Naive thymus-derived CD4-positive, alpha-beta T cell (primary cell): ENCODE measurements around the gene ZNF800. TPM values are rescaled to one million over a fixed set of nuclear protein-coding genes. Genes with fewer than 3 reads are reported as not detected.

Source experiments
- ATAC-seq: fragments of 150-1000 bp; cut with Tn5 transposase; 2 replicates; pipeline ENCODE4 v1.10.0; 2021; ENCODE audit warnings: mild to moderate bottlenecking, moderate library complexity
- CTCF ChIA-PET: fragments of 350-600 bp; sonication (Branson Sonifier 250); formaldehyde crosslinking; loops from one replicate; lab custom pipeline; 2021; ENCODE audit warnings: antibody characterized with exemption; lab: Charles Lee
- POLR2A ChIA-PET: fragments of 350-600 bp; sonication (Branson Sonifier 250); formaldehyde crosslinking; loops from one replicate; lab custom pipeline; 2021; ENCODE audit warnings: antibody characterized with exemption, inconsistent platforms; lab: Charles Lee
- DNase-seq, 9 donors: peaks; one replicate each; pipeline versions ENCODE4 v3.0.0 to v3.0.0-alpha.2; 2020 to 2022; ENCODE audit warnings: mixed read lengths in 1 of 9
- H3K27ac ChIP-seq: one replicate; pipeline ENCODE4 v1.7.0; 2013; ENCODE audit warnings: mild to moderate bottlenecking, low read depth, low read length, moderate library complexity
- H3K27me3 ChIP-seq, 2 donors: one replicate each; pipeline ENCODE4 v1.7.0; 2013; ENCODE audit warnings: low read length in 2 of 2, mild to moderate bottlenecking in 2 of 2, moderate library complexity in 2 of 2; ENCODE audit not compliant: control insufficient read depth in 2 of 2, insufficient read depth in 2 of 2
- H3K36me3 ChIP-seq, 3 experiments: 1 replicate in 2 of 3; 2 replicates in 1 of 3; pipeline ENCODE4 v1.7.0; 2013; ENCODE audit warnings: low read length in 3 of 3, mild to moderate bottlenecking in 3 of 3, moderate library complexity in 1 of 3; ENCODE audit not compliant: insufficient read depth in 3 of 3, control insufficient read depth in 2 of 3
- H3K4me1 ChIP-seq, 2 donors: one replicate each; pipeline ENCODE4 v1.7.0; 2013; ENCODE audit warnings: low read length in 2 of 2, mild to moderate bottlenecking in 2 of 2, moderate library complexity in 1 of 2; ENCODE audit not compliant: control insufficient read depth in 2 of 2, insufficient read depth in 2 of 2
- H3K4me3 ChIP-seq: 2 replicates; pipeline ENCODE4 v1.7.0; 2013; ENCODE audit warnings: mild to moderate bottlenecking, low read length
- H3K9me3 ChIP-seq, 3 experiments: 1 replicate in 2 of 3; 2 replicates in 1 of 3; pipeline ENCODE4 v1.7.0; 2013; ENCODE audit warnings: low read length in 3 of 3; ENCODE audit not compliant: control insufficient read depth in 2 of 3
- H3K27ac Mint-ChIP-seq, 9 donors: one replicate each; pipeline ENCODE4 v1.8.0; 2020 to 2022; ENCODE audit warnings: mixed read lengths in 9 of 9, mild to moderate bottlenecking in 8 of 9, moderate library complexity in 5 of 9, inconsistent platforms in 2 of 9
- H3K27me3 Mint-ChIP-seq, 5 donors: one replicate each; pipeline ENCODE4 v1.8.0; 2021 to 2022; ENCODE audit warnings: mixed read lengths in 5 of 5, mild to moderate bottlenecking in 1 of 5
- H3K36me3 Mint-ChIP-seq, 5 donors: one replicate each; pipeline ENCODE4 v1.8.0; 2020 to 2022; ENCODE audit warnings: mixed read lengths in 5 of 5, mild to moderate bottlenecking in 3 of 5, inconsistent platforms in 1 of 5
- H3K4me1 Mint-ChIP-seq, 7 donors: one replicate each; pipeline ENCODE4 v1.8.0; 2020 to 2022; ENCODE audit warnings: mixed read lengths in 7 of 7, mild to moderate bottlenecking in 3 of 7, inconsistent platforms in 1 of 7
- H3K4me3 Mint-ChIP-seq, 10 donors: one replicate each; pipeline ENCODE4 v1.8.0; 2020 to 2022; ENCODE audit warnings: mild to moderate bottlenecking in 10 of 10, mixed read lengths in 10 of 10, moderate library complexity in 6 of 10, inconsistent platforms in 2 of 10
- H3K9me3 Mint-ChIP-seq, 11 donors: one replicate each; pipeline ENCODE4 v1.8.0; 2020 to 2022; ENCODE audit warnings: mixed read lengths in 11 of 11, mild to moderate bottlenecking in 4 of 11, inconsistent platforms in 1 of 11, moderate library complexity in 1 of 11
- intact Hi-C, 2 donors: fragments of 100-400 bp; cut with micrococcal nuclease; formaldehyde crosslinking; loops; one replicate each; pipeline ENCODE4 v1.15.1; 2023
- polyA plus RNA-seq, 2 donors: library from polyadenylated mRNA; unstranded; fragments of 300-500 nt; fragmentation: Illumina TruSeq; gene quantifications; one replicate each; pipeline ENCODE4 v1.2.3, GENCODE V29; 2021
- total RNA-seq, 6 experiments: library from RNA in 5 of 6; stranded (reverse) in 5 of 6; gene quantifications; 1 replicate in 5 of 6; 2 replicates in 1 of 6; pipeline ENCODE4 v1.2.3 and lab custom pipeline; 2021 to 2026

ZNF800 gene
- total and polyA plus RNA-seq, 7 experiments from 2014 or later = 43.3 to 71.9 (median 61.4) TPM

DNA sequence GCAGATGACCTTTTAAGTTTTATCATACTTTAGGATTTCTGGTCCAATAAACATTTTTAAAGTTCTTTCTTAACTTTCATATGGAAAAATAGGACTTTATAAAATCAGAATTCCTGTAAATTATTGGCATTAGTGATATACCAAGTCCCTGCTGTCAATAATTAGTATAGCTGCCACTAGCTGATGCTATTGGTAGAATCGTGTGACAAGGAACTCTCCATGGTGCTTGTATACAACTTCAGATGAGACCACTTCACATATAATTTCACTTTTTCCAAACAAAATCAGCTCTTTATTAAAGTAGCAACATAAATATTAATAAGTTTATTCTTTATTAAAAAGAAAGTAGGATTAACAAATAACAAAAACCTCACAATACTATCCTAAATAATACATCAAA is 49.9 kb downstream of the ZNF800 start:
- Histone ChIP-seq H3K4me3 (no peak overlapping the region), H3K27ac (no peak overlapping the region), H3K4me1 (no peaks in the 10 kb centered on the region), H3K36me3 (no peaks in the 10 kb centered on the region), H3K27me3 (no peaks in the 10 kb centered on the region), H3K9me3 (no peaks in the 10 kb centered on the region)
- POLR2A ChIA-PET = interaction anchor here (1.0 kb wide), 1 partner anchor 50 kb away, joined by 3 read pairs; the partner anchor contains the start of gene ZNF800
- no peak for ATAC-seq
- H3K27me3 Mint-ChIP-seq = peaks cover 0 to 25% (median 12%) of the 10 kb centered on the region in 5 donors
- peaks cover 4 to 21% (median 17%) of the 10 kb centered on the region in 7 donors for H3K4me1 Mint-ChIP-seq
- CTCF ChIA-PET = no interaction called here
- peaks cover 0 to 7% (median 4%) of the 10 kb centered on the region in 5 donors for H3K36me3 Mint-ChIP-seq
- intact Hi-C loops = no loop called here
- no peak overlapping the region for H3K27ac Mint-ChIP-seq
- peaks cover 0 to 5% (median 0%) of the 10 kb centered on the region in 11 donors for H3K9me3 Mint-ChIP-seq
- no peak overlapping the region for H3K4me3 Mint-ChIP-seq
- no peak for DNase-seq

DNA sequence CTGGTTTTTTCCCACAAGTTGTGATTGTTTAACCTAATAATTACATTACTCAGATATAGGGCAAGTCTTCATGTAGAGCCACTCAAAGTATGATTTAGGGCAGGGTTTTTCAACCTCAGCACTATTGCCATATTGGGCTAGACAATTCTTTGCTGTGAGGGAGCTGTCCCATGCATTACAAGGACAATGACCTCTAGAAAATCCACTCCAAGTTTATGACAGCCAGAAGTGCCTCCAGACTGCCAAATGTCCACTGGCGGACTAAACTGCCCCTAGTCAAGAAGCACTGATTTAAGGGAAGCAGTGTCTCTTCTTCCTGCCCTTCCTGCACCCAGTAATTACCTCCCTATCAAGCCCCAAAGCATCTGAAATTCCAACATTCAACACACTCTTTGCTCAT is 54.4 kb downstream of the ZNF800 start:
- Mint-ChIP-seq H3K36me3 (peaks cover 0 to 5% (median 0%) of the 10 kb centered on the region in 5 donors), H3K4me3 (no peak overlapping the region), H3K9me3 (peaks cover 0 to 5% (median 0%) of the 10 kb centered on the region in 11 donors), H3K27ac (no peak overlapping the region), H3K27me3 (peaks cover 5 to 37% (median 16%) of the 10 kb centered on the region in 5 donors), H3K4me1 (peaks cover 0 to 5% (median 0%) of the 10 kb centered on the region in 7 donors)
- Histone ChIP-seq H3K27ac (no peak overlapping the region), H3K36me3 (no peaks in the 10 kb centered on the region), H3K4me1 (no peaks in the 10 kb centered on the region), H3K4me3 (no peak overlapping the region), H3K9me3 (no peaks in the 10 kb centered on the region), H3K27me3 (no peaks in the 10 kb centered on the region)
- no peak for DNase-seq
- ChIA-PET CTCF (interaction anchor here (0.7 to 1.1 kb wide), 2 partner anchors 10 to 319 kb away, joined by 3 to 4 read pairs; no protein-coding TSS in a partner anchor), POLR2A (no interaction called here)
- ATAC-seq = no peak
- intact Hi-C loops = no loop called here

DNA sequence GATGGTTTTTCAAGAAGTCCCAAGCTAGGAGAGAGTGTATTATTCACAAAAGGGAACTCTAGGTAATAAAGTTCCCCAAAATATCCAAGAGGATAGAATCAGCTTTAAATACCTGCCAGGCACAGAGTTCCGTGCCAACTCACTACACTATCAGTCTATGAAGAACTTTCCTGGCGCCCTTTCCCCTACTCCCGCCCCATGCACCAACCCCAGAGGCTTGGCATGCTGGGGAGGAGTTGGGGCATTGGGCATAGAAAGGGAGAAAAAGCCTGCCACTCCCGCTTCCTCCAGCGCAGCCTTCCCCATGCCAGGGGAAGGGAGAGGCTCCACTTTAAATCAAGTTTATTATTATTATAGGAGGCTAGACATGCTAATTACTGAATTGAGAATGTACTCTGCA is 54.9 kb downstream of the ZNF800 start:
- no peak overlapping the region for H3K27ac Mint-ChIP-seq
- H3K27ac ChIP-seq = no peak overlapping the region
- H3K27me3 ChIP-seq = no peaks in the 10 kb centered on the region
- no peak for DNase-seq
- no peaks in the 10 kb centered on the region for H3K4me1 ChIP-seq
- peaks cover 0 to 5% (median 0%) of the 10 kb centered on the region in 7 donors for H3K4me1 Mint-ChIP-seq
- no peaks in the 10 kb centered on the region for H3K9me3 ChIP-seq
- peaks cover 0 to 5% (median 0%) of the 10 kb centered on the region in 11 donors for H3K9me3 Mint-ChIP-seq
- ChIA-PET CTCF (no interaction called here), POLR2A (no interaction called here)
- peaks cover 5 to 37% (median 16%) of the 10 kb centered on the region in 5 donors for H3K27me3 Mint-ChIP-seq
- ATAC-seq = no peak
- intact Hi-C loops = no loop called here
- no peak overlapping the region for H3K4me3 Mint-ChIP-seq
- H3K4me3 ChIP-seq = no peak overlapping the region
- H3K36me3 Mint-ChIP-seq = peaks cover 0 to 5% (median 0%) of the 10 kb centered on the region in 5 donors
- H3K36me3 ChIP-seq = no peaks in the 10 kb centered on the region

DNA sequence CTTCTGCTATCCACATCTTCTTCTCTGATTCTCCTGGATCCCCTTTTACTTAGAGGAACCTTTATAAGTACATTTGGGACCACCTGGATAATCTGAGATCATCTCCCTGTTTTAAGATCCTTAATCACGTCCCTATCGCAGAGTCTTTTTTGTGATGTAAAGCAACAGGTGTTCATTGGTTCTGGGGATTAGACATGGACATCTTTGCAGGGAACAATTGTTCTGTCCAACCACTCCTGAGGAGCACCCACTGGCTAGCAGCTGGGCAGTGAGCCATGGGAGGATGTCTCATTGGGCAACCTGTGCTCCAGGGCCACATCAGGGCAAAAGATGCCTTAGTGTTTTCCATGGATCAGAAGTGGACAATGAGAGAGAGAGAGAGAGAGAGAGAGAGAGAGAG is 56.0 kb downstream of the ZNF800 start:
- DNase-seq (no peak), ATAC-seq (no peak)
- Mint-ChIP-seq H3K9me3 (peaks cover 0 to 4% (median 0%) of the 10 kb centered on the region in 11 donors), H3K4me3 (no peak overlapping the region), H3K36me3 (no peaks in the 10 kb centered on the region), H3K4me1 (peaks cover 0 to 5% (median 0%) of the 10 kb centered on the region in 7 donors), H3K27me3 (peaks cover 14 to 42% (median 25%) of the 10 kb centered on the region in 5 donors), H3K27ac (no peak overlapping the region)
- POLR2A ChIA-PET = no interaction called here
- Histone ChIP-seq H3K4me1 (no peaks in the 10 kb centered on the region), H3K27ac (no peak overlapping the region), H3K36me3 (no peaks in the 10 kb centered on the region), H3K27me3 (no peaks in the 10 kb centered on the region), H3K9me3 (no peaks in the 10 kb centered on the region), H3K4me3 (no peak overlapping the region)
- intact Hi-C loops = no loop called here
- CTCF ChIA-PET = no interaction called here

DNA sequence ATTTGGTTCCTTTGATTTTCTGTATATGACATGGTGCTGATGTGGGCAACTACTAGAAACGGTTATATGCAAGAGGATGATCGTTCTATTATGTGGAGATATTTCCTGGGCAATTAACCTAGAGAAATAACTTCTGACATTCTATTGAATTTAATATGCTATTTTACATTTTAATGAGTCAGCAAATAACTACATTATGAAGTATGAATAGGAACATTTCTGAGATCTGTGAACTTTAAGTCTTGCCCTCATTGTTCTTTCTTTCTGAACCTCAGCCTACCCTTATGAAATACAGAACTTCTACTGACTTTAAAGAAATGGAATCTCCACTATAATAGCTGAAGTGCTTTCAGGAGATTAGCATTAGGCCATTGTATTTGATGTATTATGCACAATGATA is 59.6 kb downstream of the ZNF800 start:
- ChIA-PET CTCF (no interaction called here), POLR2A (no interaction called here)
- no peak overlapping the region for H3K27ac ChIP-seq
- peaks cover 21 to 34% (median 30%) of the 10 kb centered on the region in 5 donors for H3K27me3 Mint-ChIP-seq
- H3K9me3 ChIP-seq = no peaks in the 10 kb centered on the region
- DNase-seq (no peak), ATAC-seq (no peak)
- H3K4me1 ChIP-seq = no peaks in the 10 kb centered on the region
- H3K36me3 Mint-ChIP-seq = no peaks in the 10 kb centered on the region
- H3K4me3 Mint-ChIP-seq = no peak overlapping the region
- intact Hi-C loops = no loop called here
- no peaks in the 10 kb centered on the region for H3K4me1 Mint-ChIP-seq
- no peak overlapping the region for H3K27ac Mint-ChIP-seq
- peaks cover 0 to 3% of the 10 kb centered on the region in 2 donors for H3K27me3 ChIP-seq
- H3K36me3 ChIP-seq = no peaks in the 10 kb centered on the region
- H3K9me3 Mint-ChIP-seq = peaks cover 0 to 4% (median 0%) of the 10 kb centered on the region in 11 donors
- no peak overlapping the region for H3K4me3 ChIP-seq

DNA sequence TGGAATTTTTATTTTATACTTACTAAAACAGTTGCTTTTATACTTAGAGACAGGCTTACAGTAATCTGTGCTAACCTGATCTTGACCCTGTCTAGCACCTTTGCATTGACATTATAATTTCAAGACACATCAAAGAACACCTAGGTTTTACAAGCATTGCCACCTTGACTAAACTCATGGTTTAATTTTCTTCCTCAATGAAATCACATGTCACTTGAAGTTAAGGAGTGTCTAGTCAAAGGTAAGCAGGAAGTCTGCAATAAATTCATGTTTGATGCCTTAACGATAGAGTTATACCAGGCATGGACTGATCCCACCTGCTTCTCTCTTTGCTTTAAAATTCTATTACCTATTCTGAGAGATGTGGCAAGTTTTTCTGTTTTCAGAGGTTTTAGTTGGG is 62.4 kb downstream of the ZNF800 start:
- Histone ChIP-seq H3K27ac (no peak overlapping the region), H3K36me3 (no peaks in the 10 kb centered on the region), H3K4me3 (no peak overlapping the region), H3K9me3 (no peaks in the 10 kb centered on the region), H3K27me3 (peaks cover 0 to 3% of the 10 kb centered on the region in 2 donors), H3K4me1 (no peaks in the 10 kb centered on the region)
- ChIA-PET POLR2A (no interaction called here), CTCF (no interaction called here)
- H3K9me3 Mint-ChIP-seq = peaks cover 0 to 4% (median 0%) of the 10 kb centered on the region in 11 donors
- no peak for ATAC-seq
- no peaks in the 10 kb centered on the region for H3K36me3 Mint-ChIP-seq
- intact Hi-C loops = no loop called here
- no peak overlapping the region for H3K27ac Mint-ChIP-seq
- no peak overlapping the region for H3K4me3 Mint-ChIP-seq
- peaks cover 23 to 44% (median 26%) of the 10 kb centered on the region in 5 donors for H3K27me3 Mint-ChIP-seq
- H3K4me1 Mint-ChIP-seq = no peaks in the 10 kb centered on the region
- no peak for DNase-seq
